Effector CD4-positive, alpha-beta T cell (primary cell): ENCODE measurements around the gene KIRREL2.
"Not testable (repeated sequence)": the region's sequence is repeated elsewhere in the genome, so short reads cannot be mapped to it uniquely, and the experiment has no call there.

Source experiments
- DNase-seq: peaks from one replicate; pipeline ENCODE4 v3.0.0-alpha.2; 2020

KIRREL2 gene

DNA sequence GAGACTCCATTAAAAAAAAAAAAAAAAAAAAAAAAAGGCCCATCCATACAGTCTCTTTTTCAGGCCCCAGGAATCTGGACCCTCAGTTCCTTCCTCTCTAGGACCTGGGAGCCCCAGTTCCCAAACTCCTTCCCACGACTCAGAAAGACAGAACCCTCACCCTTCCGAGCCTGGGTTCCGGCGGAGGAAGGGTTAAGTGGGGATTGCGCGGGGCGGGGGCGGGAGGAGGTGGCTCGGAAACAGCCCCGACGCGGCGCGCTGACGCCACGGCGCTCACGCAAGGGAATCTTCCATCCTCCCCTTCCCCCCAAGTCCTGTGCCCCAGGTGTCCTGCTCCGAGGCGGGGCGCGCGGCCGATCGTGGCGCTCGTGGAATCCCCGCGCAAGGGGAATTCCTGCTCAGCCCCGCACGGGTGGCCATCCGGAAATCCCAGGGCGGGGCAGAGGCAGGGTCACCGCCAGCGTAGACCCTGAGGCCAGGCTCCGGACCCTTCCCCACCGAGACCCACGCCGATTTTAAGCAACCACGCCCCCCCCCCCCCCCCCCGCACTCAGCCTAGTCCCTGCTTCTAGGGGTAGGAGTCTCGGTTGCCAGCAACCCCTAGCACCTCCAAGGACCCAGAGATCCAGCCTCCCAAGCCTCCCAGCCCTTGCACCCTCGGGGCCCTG is 43.0 kb downstream of the KIRREL2 start:
- DNase-seq = peak; percentile 83

DNA sequence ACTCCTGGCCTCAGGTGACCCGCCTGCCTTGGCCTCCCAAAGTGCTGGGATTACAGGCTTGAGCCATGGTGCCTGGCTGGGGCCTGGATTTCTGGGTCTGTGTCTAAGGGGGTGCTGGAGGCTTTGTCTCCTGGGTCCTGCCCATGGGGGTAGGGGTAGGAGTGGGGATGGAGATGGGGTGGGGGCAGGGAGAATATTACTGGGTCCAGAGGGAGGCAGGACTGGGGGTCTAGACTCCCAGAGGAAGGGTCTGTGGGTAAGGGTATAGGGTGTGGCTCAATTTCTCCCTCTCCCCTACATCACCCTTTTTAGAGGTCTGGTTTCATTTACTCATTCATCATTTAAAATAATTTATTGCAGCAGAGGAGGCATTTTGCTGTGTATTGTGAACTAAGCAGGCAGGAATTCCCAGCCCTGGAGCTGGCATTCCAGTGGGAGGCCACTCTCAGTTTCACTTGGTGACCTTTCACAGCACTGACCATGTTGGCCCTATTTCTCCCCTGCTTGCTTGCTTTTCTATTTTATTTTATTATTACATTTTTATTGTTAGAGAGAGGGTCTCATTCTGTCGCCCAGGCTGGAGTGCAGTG is 44.4 kb downstream of the KIRREL2 start:
- no peak for DNase-seq

DNA sequence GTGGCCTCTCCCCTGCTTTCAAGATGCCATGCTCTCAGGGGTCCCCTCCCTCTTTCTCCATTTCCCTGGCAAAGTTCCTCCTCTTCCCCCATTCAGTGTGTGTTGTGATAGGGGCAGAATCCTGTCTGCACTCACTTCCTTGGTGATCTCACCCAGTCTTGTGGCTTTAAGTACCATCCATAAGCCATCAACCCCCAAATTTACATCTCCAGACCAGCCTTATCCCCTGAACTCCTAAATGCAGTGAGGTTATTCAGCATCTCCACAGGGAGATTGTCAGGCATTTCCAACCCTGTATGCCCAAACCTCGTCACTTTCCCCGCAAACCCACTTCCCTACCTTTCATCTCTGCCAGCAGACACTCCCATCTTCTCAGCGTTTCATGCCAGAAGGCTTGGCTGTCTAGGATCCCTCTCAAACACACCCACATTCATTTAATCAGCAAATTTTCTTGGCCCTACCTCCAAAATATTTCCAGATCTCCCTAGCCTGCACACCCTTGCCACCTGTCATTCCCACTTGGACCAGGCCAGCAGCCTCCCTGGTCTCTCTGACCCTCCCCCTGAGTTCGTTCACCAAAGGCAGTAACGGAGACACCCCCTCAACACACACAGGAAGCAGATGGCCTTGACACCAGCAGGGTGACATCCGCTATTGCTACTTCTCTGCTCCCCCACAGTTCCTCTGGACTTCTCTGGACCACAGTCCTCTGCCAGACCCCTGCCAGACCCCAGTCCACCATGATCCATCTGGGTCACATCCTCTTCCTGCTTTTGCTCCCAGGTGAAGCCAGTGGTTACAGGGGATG is 45.3 kb downstream of the KIRREL2 start, which contains the start of gene HCST:
TSS of gene HCST (plus strand) at position 676 of the 808 bp plus-strand sequence. CDS start at position 741, 65 bp downstream.
- DNase-seq = peak; percentile 39

DNA sequence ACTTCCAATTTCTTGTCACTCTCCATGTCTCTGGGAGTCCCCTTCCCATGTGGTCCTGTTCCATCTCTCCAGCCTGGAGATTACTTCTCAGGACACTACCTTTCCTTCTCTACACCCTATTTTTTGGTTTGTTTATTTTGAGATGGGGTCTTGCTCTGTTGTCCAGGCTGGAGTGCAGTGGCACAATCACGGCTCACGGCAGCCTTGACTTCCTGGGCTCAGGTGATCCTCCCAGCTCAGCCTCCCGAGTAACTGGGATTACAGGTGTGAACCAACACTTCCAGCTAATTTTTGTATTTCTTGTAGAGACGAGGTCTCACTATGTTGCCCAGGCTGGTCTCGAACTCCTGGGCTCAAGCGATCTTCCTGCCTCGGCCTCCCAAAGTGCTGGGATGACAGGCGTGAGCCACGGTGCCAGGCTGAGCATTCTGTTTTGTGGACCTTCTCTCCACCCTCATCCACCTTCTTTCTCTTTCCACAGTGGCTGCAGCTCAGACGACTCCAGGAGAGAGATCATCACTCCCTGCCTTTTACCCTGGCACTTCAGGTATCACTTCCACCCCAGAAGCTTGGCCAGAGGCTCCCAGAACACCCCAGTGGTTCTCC is 46.3 kb downstream of the KIRREL2 start:
- no peak for DNase-seq

DNA sequence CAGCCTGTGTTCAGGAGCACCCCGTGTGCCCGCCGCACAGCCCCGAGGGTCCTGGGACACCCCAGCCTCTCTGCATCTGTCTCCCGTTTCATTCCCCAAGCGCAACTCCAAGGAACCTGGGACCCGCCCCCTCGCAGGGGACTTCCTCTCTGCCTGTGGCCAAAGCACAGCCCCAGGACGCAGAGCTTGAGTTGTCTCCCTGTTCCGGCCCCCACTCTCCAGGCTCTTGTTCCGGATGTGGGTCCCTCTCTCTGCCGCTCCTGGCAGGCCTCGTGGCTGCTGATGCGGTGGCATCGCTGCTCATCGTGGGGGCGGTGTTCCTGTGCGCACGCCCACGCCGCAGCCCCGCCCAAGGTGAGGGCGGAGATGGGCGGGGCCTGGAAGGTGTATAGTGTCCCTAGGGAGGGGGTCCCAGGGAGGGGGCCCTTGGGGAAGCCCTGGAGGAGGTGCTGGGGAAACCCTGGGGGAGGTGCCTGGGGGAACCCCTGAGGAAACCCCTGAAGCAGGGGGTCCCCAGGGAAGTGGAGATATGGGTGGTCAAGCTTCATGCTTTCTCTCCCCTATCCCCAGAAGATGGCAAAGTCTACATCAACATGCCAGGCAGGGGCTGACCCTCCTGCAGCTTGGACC is 47.0 kb downstream of the KIRREL2 start:
- DNase-seq = peak; percentile 80

DNA sequence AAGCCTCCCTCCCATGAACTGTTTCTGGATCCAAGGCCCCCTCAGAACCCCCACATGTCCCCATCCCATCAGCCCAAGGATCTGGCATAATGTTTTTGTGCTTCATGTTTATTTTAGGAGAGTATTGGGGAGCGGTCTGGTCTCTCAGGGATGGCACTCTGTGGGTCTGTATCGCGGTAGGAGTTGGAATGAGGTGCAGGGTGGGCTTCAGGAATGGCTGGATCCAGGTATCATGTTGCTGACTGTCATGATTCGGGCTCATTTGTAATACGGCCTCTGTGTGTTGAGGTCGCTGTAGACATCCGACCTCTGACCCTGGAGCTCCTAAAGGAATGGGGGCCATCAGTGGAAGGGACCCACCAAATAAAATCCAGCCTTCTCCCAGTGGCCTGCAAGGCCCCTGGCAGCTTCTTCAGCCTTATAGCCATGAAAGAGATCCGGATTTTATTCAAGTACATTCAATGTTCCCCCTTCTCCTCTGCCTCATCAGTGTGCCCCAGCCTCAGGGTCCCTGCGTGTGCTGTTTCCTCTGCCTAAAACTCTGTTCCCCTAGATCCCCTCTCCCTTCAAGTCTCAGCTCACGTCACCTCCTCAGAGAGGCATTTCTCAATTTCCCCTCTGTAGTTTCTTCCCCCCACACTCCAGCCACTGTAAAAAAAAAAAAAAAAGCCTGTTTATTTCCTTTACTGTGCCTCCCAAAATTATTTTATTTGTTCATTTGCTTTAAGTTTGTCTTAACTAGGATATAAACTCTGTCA is 47.8 kb downstream of the KIRREL2 start:
- DNase-seq = no peak

DNA sequence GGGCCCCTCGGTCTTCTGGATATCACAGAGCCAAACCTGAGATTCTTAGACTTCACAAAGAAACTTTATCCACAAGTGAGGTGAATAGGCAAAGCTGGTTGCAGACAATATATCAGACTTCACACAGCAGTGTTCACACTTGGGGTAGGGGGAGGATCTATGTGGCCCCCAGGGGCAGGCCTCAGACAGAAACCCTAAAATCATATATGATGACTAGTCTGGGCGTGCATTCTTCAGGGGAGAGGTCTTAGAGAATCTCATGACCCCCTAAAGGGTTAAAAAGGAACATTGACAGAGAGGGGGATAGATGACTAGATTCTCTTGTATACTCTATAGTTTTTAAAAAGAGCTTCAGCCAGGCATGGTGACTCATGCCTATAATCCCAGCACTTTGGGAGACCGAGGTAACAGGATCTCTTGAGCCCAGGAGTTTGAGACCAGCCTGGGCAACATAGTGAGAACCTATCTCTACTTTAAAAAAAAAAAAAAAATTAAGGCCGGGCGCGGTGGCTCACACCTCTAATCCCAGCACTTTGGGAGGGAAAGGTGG is 48.5 kb downstream of the KIRREL2 start:
- no peak for DNase-seq

DNA sequence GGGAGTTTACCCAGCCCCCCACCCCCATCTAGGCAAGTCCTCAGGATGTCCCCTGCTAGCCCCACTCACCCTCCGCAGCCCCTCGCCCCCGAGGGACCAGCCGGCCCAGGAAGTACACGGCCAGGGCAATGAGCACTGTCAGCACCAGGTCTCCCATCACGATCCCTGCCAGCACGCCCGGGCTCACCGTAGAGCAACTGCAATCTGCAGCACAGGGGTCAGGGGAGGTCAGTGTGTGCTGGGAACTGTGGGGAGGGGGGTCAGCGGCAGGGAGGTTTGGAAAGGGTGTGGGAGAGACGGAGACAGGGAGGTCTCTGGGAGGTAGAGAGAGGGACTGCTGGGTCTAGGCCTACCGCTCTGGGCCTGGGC is 50.6 kb downstream of the KIRREL2 start:
- no peak for DNase-seq

DNA sequence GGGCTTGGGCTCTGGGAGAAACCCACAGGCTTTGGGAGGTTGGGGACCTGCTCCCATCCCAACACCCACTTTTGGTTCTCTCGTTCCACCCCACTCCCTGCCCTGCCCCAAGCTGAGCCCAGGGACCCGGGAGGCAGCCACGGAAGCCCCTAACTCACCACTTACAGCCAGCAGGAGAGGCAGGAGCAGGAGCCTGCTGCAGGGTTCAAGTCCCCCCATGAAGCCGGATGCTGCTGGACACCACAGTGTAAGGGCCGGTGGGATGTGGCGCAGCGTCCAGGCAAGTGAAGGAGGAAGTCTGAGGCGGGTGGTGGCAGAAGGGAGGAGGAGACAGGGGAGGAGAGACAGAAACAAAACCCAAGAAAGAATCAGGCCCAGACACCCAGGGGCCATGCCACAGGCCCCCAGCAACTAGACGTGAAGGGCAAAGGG is 51.3 kb downstream of the KIRREL2 start, which contains the start of gene TYROBP:
TSS of gene TYROBP (minus strand) at position 286 of the 432 bp plus-strand sequence. CDS start at position 219, 67 bp downstream.
- DNase-seq = no peak

DNA sequence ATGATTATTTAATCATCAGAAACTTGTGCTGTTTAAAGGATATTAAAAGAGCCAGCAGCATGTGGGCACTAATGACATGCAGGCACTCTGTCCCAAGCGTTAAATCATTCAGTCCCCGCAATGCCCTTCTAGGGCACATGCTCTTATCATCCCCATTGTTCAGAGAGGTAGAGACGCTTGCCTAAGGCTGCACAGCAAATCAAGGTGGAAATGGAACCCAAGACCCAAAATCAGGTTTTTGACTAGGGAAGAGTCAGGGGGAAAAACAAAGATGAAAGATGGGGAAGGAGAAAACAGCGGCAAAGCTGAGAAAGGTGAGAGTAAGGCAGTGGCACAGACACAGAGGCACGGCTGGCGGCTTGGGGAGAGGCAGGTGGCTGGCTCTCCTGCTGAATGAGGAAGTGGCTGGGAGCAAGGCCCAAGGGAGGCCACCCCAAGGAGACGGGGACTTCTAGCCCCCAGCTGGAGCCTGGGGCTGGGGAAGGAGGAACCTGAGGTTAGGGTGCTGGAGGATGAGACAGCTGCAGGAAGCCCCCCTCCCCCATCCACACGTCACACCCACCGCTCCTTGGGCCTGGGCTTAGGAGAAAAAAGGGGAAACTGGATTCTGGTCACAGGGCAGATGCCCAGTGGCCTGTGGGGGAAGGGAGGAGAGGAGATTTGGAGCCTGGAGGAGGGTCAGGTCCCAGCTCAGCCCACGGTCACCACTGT is 52.4 kb downstream of the KIRREL2 start:
- no peak for DNase-seq

DNA sequence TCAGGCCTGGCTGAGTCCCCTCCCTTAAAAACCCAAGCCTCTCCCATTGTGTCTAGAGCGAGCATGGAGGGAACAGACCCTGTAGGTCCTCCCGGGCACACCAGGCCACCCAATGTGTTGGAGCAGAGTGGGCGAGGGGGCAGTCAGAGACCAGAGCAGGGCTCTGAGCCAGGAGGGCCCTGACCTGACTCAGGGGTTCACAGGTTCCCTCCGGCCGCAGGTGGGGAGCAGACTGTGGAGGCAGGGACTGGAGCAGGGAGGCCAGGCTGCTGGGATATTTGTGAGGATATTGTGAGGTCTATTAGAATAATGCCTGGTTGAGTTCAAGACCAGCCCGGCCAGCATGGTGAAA is 52.9 kb downstream of the KIRREL2 start:
- DNase-seq = no peak

DNA sequence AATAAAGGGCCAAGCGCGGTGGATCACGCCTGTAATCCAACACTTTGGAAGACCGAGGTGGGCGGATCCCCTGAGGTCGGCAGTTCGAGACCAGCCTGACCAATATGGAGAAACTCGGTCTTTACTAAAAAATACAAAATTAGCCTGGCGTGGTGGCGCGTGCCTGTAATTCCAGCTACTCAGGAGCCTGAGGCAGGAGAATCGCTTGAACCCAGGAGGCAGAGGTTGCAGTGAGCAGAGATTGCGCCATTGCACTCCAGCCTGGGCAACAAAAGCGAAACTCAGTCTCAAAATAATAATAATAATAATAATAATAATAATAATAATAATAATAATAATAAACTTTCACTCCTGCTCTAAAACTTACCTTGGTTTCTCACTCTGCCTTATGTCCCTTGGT is 53.6 kb downstream of the KIRREL2 start:
- not testable (repeated sequence) for DNase-seq

DNA sequence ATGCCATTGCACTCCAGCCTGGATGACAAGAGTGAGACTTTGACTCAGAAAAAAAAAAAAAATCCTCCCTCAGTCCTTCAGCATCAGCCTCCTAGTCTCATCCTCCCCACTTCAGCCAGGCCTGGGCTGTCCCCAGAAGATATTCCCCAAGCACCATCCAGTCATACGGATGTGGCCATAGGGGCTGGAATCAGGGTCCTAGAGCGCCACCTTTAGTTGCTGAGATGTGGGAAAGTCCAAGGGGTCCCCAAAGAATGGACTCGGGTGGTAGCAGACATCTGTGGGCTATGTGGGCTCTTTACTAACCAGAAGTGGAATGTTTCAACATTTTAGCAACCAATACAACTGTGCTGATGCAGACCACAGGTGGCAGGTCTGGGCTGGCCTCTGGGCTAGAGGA is 54.5 kb downstream of the KIRREL2 start:
- no peak for DNase-seq

DNA sequence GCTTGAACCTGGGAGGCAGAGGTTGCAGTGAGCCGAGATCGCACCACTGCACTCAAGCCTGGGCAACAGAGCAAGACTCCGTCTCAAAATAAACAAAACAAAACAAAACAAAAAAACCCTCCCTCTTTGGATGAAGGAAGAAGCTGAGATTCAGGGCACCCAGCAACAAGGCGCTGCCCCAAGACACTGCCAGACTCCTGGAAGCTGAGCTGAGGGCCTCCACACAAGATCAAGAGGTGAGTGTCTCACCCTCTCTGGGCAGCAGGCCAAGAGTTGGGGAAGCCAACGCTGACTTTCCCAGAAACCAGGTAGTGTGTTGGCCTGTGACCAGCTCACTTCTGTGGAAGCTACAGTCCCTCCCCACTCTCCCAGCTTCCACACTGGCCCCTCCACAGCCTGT is 55.1 kb downstream of the KIRREL2 start:
- DNase-seq = no peak

DNA sequence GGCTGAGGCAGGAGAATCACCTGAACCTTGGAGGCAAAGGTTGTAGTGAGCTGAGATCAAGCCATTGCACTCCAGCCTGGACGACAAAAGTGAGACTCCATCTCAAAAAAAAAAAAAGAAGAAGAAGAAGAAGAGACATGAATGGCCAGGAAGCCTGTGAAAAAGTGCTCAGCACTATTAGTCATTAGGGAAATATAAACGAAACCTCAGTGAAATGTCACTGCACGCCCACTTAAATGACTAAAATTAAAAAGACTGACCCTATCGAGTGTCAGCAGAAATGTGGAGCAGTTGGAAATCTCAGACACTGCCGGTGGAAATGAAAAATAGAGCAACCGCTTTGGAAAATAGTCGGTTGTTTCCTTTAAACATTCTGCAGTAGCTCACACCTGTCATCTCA is 56.9 kb downstream of the KIRREL2 start:
- DNase-seq = no peak

DNA sequence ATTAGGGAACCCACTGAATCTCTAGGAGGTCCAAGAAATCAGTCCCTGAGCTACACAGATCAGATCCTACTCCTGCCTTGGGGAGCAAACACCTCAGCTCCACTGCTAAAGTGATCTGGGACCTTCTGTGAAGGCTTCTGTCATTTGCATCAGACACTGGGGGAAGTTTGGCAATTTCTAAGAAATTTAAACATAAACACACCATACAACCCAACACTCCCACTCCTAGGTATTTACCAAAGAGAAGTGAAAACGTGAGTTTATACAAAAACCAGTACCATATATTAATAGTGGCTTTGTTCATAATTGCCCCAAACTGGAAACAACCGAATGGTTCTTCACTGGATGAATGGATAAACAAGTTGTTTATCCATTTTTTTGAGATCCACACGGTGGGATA is 58.7 kb downstream of the KIRREL2 start:
- DNase-seq = no peak
